ENCODE measurements around the gene CCR4. TPM values are rescaled to one million over a fixed set of nuclear protein-coding genes. Genes with fewer than 3 reads are reported as not detected.
"Not testable (repeated sequence)": the region's sequence is repeated elsewhere in the genome, so short reads cannot be mapped to it uniquely, and the experiment has no call there.

The CCR4 gene
- total and polyA plus RNA-seq, 12 donors, result 0.04 to 0.39 (median 0.21) TPM; not detected in 4

DNA sequence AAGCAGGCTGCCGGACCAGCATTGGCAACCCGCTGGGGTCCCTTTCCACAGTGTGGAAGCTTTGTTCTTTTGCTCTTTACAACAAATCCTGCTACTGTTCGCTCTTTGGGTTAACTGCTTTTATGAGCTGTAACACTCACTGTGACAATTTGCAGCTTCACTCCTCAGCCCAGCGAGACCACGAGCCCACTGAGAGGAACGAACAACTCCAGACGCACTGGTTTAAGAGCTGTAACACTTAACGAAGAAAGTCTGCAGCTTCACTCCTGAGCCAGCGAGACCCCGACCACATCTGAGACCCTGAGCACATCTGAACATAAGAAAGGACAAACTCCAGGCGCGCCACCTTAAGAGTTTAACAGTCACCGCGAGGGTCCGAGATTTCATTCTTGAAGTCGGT lies 10.7 kb upstream of the CCR4 start:
- Histone ChIP-seq H3K9me3 (replicated peaks in 1 of 3) (no peaks in the 10 kb centered on the region), H3K36me3 (replicated peaks in 1 of 2) (no peaks in the 10 kb centered on the region), H3K27me3 (no peaks in the 10 kb centered on the region), H3K4me3 (no peak overlapping the region), H3K4me1 (replicated peaks in 1 of 2) (no peaks in the 10 kb centered on the region), H3K27ac (no peak overlapping the region)
- no peak for DNase-seq
- 89 to 93% (median 92%) methylated on average over 16 of the region's 16 CpGs for WGBS, 4 donors
- TF ChIP-seq CTCF (IDR thresholded peaks at IDR 0.05), result no peak
- no peak for TF ChIP-seq POLR2A (IDR thresholded peaks at IDR 0.05)
- intact Hi-C loops (cut with DNase I), result no loop called here

- Histone ChIP-seq H3K9me3 (replicated peaks in 1 of 3) (no peaks in the 10 kb centered on the region), H3K27ac (no peak overlapping the region), H3K4me3 (no peak overlapping the region), H3K36me3 (replicated peaks in 1 of 2) (no peaks in the 10 kb centered on the region), H3K4me1 (replicated peaks in 1 of 2) (no peaks in the 10 kb centered on the region), H3K27me3 (no peaks in the 10 kb centered on the region)
- DNase-seq, result no peak
- TF ChIP-seq CTCF (IDR thresholded peaks at IDR 0.05) (no peak), POLR2A (IDR thresholded peaks at IDR 0.05) (no peak)
- WGBS, 4 donors, result 67 to 75% (median 70%) methylated on average over 3 of the region's 3 CpGs
- intact Hi-C loops (cut with DNase I), result loop anchor here (5.0 kb wide), 2 partner anchors 127 to 427 kb away; no protein-coding TSS in a partner anchor
Measured at GRCh38 chr3:32945136-32945535, 6.3 kb upstream of the CCR4 start.

DNA sequence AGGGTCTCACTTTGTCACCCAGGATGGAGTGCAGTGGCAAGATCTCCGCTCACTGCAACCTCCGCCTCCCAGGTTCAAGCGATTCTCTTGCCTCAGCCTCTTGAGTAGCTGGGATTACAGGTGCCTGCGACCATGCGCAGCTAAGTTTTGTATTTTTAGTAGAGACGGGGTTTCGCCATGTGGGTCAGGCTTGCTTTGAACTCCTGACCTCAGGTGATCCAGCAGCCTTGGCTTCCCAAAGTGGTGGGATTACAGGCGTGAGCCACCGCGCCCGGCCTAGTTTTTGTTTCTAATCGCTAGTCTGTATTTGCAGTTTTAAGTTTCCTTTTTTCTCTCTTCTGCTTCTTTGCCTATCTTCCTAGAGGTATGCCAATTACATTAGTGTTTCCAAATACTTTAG lies 5.8 kb upstream of the CCR4 start:
- 77 to 96% (median 93%) methylated on average over 12 of the region's 12 CpGs for WGBS, 4 donors
- not testable (repeated sequence) for H3K36me3 ChIP-seq (replicated peaks in 1 of 2); H3K9me3 ChIP-seq (replicated peaks in 1 of 3); H3K27ac ChIP-seq; H3K27me3 ChIP-seq; H3K4me1 ChIP-seq (replicated peaks in 1 of 2); H3K4me3 ChIP-seq
- intact Hi-C loops (cut with DNase I), result loop anchor here (5.0 kb wide), 2 partner anchors 127 to 427 kb away; no protein-coding TSS in a partner anchor
- DNase-seq, result peak in 4 of 7 donors; percentile 10 to 57 (median 34)

- no peak overlapping the region for H3K27ac ChIP-seq
- peak in 1 of 7 donors; percentile 11 for DNase-seq
- no peaks in the 10 kb centered on the region for H3K27me3 ChIP-seq
- intact Hi-C loops (cut with DNase I), result loop anchor here (2.0 to 5.0 kb wide), 3 partner anchors 125 to 425 kb away; no protein-coding TSS in a partner anchor
- TF ChIP-seq CTCF (IDR thresholded peaks at IDR 0.05) (no peak), POLR2A (IDR thresholded peaks at IDR 0.05) (no peak)
- H3K9me3 ChIP-seq (replicated peaks in 1 of 3), result no peaks in the 10 kb centered on the region
- no peaks in the 10 kb centered on the region for H3K4me1 ChIP-seq (replicated peaks in 1 of 2)
- H3K36me3 ChIP-seq (replicated peaks in 1 of 2), result no peaks in the 10 kb centered on the region
- no peak overlapping the region for H3K4me3 ChIP-seq
- WGBS, 4 donors, result 78 to 88% (median 80%) methylated on average over 5 of the region's 5 CpGs
Measured at GRCh38 chr3:32946973-32947788, 4.3 kb upstream of the CCR4 start.

Data from adrenal gland (tissue), 12 donors.